Limb (tissue), 2 donors: ENCODE results near the gene POP4.

Source experiments
- DNase-seq, 2 donors: peaks; one replicate each; pipeline ENCODE4 v3.0.0-alpha.2; 2016; ENCODE audit errors: extremely low spot score in 2 of 2

POP4 gene

DNA sequence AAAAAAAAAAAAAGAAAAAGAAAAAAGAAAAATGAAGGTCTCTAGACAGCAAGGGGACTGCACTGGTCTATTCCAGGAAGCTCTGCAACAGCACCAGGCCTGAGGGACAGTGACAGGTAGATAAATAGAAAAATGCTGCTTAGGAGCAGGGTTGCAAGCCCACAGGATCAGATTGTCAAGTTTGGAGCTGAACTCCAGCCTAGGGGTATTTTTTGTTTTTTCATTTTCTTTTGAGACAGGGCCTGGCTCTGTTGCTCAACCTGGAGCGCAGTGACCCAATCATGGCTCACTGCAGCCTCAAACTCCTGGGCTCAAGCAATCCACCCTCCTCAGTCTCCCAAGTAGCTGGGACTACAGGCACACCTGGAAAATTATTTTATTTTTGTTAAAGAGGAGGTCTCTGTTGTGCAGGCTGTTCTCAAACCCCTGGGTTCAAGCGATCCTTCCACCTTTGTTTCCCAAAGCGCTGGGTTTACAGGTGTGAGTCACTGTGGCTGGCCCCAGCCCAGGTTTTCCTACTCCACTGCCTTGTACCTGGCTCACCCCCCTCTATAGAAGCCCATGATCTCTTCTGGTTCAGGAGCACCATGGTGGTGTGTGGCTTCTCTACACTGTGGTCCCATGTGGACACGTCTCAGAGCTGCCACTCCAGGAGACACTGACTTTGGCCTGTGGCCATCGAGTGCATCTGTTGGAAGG, 23.9 kb downstream of the POP4 start:
- no peak for DNase-seq

DNA sequence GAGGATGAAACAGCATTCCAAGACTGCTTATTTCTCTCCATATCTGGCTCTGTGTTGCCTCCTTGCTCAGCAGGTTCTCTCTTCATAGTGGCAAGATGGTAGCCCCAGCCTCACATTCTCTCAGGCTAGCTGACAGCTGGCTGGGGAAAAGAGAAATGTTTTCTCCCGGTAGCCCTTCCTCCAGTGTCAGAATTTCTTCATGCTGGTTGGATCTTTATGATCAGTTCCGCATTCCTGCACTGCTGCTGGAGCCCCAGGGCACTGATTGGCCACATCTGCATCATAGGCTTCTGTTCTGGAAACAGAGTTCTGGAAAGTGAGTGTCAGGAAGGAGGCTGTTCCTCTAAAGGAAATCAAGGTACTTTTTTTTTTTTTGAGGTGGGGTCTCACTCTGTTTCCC, 24.6 kb downstream of the POP4 start:
- DNase-seq, result no peak

DNA sequence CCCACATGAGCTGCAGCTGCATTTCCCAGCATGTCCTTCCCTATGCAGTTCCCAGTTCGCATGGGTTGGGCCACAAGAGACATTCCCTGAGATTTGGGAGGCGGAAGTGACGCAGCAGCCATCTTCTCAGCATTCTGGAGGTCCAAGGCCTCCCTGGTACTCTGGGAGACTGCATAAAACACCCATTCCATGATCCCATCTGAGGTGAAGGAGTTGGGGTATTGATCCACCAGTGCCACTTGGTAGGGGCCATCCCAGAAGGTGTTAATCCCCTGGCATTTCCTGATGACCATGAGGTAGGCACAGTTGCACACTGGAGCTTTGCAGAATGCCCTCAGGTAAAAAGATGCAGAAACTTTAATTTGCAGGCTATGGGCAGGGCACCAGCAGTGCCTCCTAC, 25.4 kb downstream of the POP4 start:
- no peak for DNase-seq

DNA sequence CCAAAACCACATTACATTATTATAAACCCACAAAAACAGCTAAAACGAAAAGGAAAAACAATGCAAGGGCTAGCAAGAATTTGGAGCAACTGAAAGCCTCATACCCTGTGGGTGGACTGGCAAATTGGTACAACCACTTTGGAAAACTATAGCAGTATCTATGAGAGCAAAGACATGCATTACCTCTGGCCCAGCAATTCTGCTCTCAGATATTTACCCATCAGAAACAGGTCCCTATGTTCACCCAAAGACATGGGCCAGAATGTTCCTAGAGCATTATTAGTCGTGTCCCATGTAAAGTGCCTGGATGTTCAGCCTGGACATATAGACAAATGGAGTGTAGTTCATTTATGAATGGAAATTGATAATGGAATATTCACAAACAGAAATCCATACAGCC, 27.9 kb downstream of the POP4 start:
- DNase-seq, result no peak

DNA sequence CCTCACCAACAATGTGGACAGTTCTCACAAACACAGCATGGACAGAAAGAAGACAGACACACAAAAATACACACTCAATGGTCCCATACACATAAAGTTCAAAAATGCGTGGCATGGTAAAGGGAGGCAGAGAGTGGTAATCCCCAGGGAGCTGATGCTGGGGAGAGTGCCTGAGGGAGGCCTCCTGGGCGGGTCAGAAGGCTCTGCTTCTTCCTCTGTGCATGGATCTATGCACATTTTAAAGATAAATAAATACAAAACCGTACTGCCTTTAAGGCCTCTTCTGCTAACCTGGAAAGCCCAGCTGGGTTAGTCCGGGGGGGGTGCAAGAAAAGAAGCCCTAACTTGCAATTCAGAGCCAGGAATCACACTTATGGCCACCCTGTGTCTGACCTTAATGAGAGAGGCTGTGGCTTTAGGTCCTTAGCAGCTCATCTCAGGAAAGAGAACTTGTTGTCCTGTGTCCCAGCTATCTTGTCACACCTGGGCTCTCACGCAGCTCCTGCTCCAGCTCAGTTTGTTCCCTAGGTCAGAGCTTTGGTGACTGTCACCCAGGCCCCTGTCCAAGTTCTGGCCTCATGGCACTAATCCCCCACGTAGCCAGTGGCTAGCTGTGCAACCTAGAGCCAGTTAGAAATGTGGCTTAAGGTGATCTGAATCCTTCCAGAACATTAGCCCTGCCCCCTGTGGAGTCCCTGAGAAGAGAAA, 28.5 kb downstream of the POP4 start:
- DNase-seq, result no peak

DNA sequence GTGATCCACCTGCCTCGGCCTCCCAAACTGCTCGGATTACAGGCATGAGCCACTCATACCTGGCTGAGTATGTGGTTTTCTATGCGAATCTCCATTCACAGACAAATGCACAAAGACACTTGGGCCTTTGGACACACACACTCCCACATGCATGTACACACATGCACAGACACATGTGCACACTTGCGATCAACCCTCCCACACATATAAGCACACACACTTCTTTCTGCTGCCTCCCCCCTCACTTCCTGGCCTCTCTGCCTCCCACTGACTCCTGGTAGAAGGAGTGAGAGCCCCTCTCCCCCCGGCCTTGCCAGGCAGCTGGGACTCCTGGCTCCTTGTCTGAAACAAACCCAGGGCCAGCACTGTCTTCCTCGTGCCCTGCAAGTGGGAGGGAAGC, 29.9 kb downstream of the POP4 start:
- DNase-seq, result no peak

DNA sequence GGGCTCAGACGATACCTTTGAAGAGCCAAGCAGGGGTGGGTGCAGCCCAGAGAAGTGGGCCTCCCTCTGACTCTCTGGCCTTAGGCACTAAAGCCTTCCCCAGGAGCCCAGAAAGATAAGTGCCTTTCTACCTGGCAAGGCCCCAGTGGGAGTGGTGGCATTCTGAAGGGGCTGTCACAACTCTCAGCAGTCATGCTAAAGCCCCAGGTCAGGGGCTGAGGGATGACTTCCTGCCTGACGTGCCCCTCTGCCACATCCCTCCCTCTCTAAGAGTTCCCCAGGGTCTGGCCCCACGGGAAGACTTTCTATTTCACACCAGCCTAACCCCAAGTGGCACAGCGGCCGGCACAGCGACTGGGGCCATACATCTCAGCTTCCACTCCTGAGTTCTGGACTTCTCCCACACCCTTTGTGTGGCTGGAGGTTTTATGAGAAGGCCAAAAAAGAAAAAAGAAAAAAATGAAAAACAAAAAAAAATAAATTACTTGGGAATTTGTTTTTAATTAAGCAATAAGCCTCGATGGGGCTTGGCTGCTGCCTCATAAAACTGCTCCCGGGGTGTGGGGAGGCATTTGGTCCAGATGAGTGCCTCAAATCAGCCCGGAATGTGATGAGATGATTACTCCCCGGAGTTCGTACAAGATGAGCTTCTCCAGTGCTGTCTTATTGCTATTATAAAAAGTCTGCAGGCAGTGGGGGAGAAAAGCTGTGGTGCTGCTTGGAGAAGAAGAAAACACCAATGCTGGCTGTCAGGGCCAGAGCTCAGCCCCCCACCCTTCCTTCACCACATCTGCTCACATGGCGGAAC, 30.7 kb downstream of the POP4 start:
- no peak for DNase-seq

DNA sequence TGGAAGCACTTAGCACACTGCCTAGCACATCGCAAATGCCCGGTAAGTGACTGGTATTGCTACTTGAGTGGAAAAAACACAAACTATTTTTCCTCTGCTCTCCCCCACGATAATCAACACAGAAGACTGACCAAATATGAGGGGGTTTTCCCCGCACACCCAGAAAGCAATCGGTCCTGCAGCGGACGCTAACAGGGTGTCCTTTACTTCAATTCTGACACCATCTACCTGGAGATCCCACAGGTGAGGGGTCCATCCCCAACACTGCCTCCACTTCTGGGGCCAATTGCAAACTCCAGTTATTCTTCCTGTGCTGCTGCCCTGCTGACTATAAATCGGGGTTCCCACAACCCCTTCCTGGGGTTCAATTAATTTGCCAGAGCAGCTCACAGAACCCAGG, 33.0 kb downstream of the POP4 start:
- no peak for DNase-seq

DNA sequence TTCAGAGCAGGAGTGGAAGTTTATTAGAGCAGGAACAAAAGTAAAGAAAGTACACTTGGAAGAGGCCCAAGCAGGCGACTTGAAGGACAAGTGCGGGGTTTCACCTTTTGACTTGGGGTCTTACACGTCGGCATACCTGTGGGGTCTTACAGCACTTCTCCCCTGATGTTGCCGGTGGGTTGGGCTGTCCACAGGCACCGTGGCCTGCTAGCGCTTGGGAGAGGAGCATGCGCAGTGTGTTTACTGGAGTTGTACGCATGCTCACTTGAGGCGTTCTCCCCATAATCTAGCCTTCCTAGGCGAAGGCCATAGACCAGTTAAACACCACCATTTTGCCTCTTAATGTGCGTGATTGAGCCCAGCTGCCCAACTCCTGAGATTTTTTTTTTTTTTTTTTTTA, 34.1 kb downstream of the POP4 start:
- no peak for DNase-seq

DNA sequence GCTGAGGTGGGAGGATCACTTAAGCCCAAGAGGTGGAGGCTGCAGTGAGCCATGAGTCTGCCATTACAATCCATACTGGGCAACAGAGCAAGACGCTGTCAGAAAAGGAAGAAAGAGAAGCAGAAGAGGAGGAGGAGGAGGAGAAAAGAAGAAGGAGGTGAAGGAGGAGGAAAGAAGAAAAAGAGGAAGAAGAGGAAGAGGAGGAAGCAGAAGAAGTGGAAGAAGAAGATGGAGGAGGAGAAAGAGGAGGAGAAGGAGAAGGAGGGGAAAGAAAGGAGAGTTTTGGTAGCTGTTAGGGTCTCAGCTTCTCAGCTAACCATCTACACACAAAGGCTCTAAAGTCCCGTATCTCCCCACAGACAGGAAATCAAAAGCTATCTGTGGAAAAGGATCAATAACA, 35.5 kb downstream of the POP4 start:
- no peak for DNase-seq

DNA sequence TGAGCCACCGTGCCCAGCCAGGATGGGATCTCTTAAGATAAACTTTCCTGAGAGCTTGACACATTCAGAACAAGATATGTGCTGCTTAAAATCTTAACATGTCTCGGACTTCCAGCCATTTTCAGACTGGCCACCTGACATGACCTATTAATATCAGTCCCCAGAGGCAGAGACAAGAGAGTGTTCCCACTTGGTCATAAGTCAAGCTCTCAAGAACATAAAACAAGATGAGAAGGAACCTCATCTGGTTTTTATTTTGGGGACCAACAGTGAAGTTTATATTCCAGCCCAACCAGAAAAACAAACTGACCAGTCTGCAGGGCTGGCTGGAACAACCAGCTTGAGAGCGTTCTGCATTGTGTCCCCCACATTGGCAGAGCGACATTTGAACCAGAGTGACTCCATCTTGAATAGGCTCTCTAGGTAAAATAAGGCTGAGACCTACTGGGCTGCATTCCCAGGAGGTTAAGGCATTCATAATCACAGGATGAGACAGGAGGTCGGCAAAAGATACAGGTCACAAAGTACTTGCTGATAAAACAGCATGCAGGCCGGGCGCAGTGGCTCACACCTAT, 37.4 kb downstream of the POP4 start:
- no peak for DNase-seq

DNA sequence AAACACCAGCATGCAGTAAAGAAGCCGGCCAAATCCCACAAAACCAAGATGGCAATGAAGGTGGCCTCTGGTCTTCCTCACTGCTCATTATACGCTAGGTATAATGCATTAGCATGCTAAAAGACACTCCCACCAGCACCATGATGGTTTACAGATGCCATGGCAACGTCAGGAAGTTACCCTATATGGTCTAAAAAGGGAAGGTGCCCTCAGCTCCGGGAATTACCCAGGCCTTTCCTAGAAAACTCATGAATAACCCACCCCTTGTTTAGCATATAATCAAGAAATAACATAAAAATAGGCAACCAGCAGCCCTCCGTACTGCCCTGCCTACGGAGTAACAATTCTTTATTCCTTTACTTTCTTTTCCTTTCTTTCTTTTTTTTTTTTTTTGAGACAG, 38.1 kb downstream of the POP4 start:
- no peak for DNase-seq

DNA sequence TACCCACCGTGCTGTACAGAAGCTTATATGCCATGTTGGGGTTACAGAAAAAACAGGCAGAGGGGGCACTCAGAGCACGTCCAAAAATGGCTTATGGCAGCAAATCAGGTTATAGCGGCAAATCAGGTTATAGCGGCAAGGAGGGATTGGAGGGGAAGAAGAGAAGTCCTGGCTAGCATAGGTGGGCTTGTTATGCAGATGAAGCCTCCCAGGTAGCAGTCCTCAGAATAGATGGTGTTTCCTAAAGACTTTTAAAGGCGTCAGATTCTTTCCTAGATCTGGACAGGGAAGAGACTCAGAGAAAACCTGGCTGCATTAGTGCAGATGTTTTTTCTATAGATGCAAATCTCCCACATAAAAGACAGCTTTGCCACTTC, 39.4 kb downstream of the POP4 start:
- DNase-seq, result no peak

DNA sequence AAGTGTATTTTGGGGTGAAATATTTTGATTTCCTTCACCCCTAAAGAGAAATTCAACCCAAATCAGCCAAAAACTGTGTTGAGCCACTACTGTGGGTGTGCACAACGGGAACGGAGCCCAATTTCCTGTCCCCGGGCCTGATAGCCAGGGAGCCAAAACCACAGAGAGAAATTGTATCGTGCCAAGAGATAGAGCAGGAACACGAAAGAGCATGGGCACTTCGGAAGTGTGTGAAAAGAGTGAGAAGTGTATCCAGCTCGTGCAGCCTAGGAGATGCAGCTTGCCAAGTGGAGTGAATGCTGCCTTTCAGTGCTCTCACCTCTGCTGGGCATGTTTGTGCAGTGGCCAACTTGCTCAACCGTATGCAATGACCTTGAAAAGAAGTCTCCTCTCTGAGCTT, 39.8 kb downstream of the POP4 start:
- no peak for DNase-seq

DNA sequence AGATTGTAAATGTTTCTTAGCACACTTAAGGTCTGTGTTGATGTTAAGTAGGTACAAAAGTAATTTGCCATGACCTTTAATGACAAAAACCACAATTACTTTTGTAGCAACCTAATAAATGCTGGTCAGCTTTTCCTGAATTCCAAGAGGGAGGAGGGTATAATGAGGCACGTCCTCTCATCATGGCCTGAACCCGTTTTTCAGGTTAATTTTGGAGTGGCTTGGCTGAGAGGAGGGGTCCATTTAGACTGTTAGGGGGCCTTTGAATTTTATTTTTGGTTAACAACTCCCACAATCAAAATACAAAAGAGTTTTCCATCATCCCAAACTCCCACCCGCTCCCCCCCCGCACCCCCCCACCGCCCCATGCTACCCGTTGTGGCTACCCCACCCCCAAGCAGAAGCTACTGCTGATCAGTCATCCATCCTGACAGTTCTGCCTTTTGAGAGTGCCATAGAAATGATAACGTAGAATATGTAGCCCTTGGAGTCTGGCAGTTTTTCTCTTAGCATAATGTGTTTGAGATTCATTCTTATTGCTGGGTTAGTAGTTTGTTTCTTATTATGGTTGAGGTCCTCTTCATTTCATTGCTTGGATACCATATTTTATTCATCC, 44.8 kb downstream of the POP4 start:
- DNase-seq, result no peak

DNA sequence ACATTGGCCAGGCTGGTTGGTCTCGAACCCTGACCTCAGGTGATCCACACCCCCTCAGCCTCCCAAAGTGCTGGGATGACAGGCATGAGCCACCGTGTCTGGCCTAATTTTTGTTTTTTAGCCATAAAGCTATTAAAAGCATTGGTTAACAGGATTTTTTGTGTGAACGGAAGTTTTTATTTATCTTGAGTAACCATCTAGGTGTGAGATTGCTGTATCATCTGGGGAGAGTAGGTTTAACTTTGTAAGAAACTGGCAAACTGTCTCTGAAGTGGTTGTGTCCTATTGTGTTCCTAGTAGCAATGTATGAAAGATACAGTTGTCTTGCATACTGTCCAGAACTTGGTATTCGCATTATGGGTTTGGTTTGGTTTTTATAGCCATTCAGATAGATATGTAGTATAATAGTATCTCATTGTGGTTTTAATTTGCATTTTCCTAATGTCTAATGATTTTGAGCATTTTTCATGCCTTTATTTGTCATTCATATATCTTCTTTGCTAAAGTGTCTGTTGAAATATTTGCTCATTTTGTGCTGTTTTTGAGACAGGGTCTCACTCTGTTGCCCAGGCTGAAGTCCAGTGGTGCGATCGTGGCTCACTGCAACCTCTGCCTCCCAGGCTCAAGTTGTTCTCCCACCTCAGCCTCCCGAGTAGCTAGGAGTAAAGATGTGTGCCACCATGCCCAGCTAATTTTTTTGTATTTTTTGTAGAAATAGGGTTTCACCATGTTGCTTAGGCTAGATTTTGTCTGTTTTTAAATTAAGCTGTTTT, 45.7 kb downstream of the POP4 start:
- DNase-seq, result no peak

DNA sequence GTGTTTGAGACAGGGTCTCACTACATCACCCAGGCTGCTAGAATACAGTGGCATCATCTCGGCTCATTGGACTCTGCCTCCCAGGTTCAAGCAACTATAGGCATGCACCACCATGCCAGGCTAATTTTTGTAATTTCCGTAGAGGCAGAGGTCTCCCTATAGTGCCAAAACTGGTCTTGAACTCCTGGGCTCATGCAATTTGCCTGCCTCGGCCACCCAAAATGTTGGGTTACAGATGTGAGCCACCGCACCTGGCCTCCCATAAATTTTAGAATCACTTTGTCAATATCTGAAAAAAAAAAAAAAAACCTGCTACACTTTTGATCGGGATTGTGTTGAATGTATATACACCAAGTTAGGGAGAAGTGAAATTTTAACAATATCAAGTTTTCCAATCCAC, 47.3 kb downstream of the POP4 start:
- no peak for DNase-seq

DNA sequence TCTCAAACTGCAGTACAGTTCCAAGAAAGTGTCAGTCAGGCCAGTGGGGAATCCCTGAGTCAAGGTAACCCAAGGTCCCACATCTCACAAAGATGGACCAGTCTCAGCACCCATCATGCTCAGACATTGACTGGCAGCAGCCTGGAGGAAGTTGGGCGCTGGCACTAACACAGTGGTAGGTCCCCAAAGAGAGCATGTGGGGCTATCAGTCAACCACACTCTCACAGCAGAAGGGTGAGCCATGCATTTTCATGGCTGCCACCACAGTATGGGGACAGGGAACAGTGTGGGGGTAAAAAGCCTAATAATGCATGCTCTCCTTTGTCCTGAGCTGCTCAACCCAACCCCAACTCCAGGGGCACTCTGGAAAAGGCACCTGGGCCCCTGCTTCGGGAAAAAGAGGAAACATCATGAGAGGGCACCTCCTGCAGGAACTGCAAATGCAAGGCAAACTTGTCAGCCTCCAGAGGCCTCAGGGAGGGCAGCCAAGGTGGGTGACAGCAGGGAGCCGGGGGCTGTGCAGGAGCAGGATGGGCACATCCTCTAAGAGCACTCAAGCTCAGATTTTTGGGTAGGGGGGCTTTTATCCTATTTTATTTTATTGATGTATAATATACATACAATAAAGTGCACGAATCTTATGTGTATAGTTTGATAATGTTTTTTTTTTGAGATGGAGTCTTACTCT, 49.7 kb downstream of the POP4 start:
- no peak for DNase-seq

DNA sequence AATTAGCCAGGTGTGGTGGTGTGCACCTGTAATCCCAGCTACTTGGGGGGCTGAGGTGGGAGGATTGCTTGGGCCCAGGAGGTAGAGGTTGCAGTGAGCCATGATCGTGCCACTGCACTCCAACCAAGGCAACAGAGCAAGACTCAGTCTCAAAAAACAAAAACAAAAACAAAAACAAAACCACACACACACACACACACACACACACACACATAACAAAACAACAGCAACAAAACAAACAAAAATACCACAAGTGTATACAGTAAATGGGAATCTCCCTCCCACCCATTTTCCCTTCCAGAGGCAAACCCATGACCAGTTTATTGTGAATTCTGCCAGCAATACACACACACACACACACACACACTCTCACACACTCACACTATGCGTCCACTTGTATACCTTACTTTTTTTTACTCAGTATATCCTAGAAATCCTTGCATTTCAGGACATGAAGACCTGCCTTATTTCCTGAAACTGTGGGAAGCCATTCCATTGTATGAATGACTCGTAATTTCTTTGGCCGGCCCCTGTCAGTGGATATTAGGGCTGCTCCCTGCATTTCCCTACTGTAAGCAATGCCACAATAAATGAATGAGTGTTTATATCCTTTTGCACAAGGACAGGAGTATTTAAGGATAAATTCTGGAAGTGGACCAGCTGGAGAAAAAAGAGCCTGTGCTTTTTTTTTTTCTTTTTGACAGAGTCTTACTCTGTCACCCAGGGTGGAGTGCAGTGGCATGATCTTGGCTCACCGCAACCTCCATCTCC, 52.3 kb downstream of the POP4 start:
- no peak for DNase-seq

DNA sequence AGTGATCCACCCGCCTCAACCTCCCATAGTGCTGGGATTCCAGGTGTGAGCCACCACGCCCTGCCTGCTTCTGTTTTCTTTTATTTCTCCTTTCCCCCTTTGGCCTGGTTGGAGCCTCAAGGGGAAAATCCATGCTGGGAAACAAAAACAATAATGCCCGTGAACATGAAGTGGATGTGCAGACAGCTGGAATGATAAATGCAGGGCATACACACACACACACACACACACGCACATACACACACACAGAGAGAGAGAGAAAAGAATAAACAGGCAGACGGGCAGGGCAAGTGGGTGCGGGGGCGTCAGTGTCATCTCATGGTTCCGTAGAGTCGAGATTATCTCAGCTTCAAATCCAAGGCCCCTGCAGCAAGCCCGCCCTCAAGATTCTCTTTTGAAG, 54.8 kb downstream of the POP4 start:
- no peak for DNase-seq
